Measurements from ENCODE around the gene JMJD1C.
A peak's percentile ranks its signal among the peaks of the same experiment; 100 is the strongest.

Gene JMJD1C

DNA sequence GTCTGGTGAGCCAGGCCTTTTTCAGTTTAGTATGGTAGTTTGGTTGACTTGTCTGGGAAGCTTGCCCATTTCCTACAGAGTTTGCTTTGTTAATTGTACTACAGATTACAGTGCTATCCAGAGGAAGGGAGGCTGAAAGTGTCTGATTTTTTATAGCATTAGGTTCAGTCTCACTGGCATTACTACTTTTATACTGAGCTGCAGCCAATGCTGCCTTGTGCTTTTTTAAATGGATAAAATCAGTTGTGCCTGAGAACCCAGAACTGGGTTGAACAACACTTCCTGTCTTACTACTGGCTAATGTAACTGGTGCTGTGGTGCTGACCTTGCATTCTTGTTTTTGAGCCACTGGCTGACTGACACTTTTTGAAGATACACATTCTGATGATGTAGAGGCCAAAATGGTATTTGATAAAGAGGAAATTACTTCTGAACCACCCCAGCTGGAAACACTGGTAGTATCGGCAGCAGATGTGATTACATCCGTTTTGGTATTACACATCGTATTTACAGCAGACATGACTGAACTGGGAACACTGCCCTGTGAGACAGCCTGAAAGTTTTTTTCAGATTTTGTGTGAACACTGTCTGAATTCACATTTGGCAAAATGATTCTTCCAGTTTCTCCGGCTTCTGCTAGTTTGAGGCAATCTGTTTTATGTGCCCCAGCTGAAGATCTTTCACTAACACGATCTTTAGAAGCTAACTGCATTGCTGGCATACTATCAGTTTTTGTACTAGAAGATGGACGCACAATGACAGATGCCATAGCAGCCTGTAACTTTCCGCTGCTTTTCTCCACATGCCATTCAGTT lies 258.6 kb downstream of the JMJD1C start:
- FAIRE-seq: no peak

DNA sequence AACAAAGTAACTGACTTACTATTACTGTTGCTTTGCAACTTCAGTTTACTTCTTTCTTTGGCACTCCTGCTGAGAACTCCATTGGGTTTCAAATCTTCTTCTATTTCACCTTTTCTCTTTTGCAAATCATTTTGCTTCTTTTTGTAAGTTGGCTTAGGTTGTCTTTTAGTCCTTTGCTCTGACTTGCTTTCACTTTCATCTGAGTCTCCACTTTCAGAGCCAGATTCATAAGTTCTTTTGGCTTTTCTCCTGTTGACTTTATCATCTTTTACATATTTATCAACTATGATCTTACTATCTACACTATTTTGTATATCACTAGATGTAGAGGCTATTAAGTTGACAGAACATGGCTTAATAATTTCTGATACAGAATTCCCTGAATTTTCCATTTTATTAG lies 259.2 kb downstream of the JMJD1C start:
- FAIRE-seq: no peak

DNA sequence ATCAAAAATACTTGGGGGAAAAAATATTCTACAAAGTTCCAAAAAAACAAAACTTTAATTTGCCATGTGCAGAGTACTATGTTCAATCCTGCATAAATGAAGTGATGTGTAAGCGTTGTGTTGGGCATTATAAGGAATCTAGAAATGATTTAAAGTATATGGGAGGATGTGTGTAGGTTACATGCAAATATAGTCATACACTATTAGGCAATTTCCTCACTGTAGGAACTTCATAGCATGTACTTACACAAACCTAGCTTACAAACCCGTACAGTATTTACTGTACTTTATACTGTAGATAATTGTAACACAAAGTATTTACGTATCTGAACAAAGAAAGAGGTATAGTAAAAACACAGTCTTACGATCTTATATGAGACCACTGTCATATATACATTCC lies 260.4 kb downstream of the JMJD1C start:
- FAIRE-seq: no peak

DNA sequence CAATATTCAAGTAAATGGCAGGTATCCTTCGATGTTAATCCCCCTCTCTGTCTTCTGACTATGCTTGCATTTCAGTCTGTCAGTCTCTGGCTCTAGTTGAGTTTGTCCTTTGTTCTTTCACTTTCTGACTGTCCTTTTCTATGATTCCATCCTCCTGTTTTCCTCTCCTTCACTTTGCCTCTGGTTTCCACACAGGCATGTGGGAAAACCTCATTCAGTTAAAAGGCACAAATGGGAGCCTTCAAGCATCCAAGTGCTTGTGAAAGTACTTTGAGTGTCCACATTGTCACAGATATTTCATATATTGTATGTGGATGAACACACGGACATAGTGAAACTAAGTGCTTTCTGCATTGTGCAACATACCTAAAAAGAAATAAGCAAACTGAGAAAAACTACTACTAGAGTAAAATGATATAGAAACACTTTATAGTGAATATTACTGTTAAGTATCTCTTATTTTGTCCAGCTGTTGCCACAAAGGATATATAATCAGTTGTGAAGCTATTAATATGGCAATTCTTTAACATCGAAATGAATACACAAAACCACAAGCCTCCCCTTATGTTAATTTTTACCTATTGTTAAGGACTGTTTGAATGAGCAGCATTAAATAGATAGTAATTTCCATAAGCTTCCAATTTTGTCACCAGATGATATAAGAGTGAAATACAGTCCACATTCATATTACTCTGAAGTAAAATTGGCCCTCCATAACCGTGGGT lies 260.9 kb downstream of the JMJD1C start:
- no peak for FAIRE-seq

DNA sequence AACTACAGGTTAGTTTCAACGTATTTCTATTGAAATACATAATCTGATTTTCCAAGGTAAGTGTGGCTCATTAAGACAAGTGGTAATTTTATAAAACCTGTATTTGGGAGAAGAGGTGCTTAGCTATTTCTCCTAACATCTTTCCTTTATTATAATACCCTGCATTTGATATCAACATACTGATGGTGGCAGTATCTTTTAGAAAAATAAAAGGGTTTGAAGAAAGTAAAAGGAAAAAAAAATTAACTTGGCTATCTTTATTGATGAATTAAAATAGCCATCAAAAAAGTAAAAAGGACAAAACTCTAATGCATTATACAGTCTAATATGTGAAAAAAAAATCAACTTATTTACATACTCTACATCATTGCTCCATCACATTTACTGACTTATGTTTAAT lies 264.7 kb downstream of the JMJD1C start:
- FAIRE-seq: no peak

DNA sequence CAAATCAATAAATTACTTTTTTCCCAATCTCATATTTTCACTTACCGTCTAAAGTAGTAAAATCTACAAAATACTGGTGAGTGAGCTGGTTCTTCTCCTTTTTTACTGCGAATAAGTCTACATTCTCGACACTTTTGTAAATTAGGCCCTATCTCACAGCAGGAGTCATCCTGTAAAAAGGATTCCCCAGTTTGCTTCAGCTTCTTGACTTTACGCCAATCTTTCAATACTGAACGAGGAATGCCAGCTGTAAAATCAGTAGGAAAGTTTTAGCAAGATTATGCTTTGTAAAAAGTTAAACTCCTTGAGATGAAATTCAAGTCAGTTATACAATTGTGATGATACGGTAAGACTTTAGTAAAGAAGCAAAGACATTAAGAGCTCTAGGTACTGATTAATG lies 265.3 kb downstream of the JMJD1C start:
- FAIRE-seq: no peak

DNA sequence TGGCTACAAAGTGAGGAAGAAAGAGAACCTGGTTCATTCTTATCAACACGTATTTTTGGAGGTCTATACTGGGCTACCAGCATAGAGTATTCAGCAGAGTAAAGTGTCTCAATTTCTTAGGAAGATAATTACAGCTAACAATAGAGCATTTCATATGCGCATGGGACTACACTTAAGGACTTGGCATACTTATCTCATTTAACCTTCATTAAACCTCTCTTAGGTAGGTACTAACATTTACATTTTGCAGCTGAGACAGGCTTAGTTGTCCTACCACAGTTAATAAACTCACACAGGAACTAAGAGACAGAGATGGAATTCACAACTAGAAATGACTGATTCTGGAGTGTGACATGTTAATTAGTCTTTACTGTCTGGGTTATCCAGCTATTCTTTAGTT lies 266.1 kb downstream of the JMJD1C start:
- FAIRE-seq: no peak

DNA sequence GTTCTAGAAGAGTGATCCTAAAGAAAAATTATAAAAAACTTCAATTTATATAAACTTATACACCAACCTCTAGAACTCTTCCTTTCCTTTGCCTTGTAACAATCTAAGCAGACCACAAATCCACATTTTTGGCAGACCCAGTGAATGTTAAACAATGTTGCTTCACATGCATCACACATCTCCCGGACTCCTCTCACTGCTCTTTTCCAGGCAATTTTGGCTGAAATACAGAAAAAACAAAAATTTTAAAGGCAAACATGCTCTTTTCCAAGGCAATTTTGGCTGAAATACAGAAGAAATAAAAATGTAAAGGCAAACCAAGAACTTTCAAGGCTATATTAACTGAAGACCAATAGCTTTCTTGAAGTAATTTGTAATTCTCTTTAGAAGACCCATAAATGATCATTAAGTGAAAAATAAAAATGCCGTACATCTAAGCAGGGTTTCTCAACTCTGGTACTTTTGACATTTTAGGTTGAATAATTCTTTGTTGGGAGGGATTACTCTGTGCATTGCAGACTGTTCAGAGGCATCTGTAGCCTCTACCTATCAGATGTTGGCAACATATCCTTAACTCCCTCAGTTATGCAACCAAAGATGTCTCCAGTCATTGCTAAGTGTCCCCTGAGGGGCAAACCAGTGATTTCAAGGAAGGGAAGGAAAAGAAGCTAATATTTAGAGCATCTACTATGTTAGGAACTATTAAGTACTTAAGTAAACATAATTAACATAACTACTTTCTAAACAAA lies 268.3 kb downstream of the JMJD1C start:
- no peak for FAIRE-seq

DNA sequence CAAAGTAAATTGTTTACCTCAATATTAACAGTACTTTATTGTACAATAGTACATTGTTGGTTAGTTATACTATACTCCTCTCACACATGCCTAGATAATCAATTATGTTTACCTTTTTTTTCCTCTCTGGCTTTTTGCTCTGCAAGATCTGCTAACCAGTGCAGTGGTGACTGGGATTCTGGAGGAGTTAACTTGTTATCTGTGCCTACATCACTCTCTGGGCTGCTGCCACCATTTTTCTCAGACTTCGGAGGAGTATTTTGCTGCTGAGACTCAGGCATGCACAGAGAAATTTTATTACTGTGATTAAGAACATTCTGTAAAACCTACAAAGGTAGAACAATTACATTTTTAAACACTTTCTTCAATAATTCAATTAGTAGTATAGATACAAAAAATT lies 273.0 kb downstream of the JMJD1C start:
- no peak for FAIRE-seq

DNA sequence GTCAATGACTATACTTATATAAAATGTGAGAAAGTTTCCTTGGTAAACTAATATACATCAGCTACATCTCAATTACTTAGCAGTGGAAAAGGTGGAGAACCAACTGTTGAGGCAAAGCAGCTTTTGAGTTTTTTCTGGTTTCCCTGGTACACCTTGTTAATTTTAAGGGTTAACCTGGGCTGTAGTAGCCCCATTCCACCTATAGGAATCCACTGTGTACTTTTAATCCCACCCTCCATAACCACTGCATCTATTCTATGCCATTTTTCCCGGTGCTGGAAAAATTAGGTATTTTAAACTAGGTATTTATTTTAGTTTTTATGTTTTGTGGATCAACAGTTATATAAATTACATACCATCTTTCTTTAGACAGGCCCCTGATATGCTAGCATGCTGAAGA lies 290.2 kb downstream of the JMJD1C start:
- no peak for FAIRE-seq

DNA sequence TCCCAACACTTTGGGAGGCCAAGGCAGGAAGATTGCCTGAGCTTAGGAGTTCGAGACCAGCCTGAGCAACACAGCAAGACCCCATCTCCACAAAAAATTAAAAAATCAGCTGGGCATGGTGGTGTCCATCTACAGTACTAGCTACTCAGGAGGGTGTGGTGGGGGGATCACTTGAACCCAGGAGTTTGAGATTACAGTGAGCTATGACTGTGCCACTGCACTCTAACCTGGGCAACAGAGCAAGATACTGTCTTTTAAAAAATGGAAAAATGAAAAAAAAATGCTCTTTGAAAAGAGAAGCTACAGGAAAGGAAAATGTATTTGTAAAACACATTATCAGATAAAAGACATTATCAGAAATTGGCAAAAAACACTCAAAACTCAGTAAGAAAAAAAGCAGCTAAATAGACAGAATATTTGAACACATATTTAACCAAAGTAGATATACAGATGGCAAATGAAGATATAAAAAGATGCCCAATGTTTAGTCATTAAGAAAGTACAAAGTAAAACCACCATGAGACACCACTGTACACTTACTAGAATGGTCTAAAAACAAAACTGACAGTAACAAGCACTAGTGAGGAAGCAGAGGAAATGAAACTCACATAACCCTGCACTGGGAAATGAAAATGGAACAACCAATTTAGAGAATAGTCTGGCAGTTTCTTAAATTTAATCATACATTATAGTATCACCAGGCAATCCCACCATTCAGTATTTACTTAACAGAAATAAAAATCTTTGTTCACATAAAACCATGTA lies 292.1 kb downstream of the JMJD1C start:
- no peak for FAIRE-seq

DNA sequence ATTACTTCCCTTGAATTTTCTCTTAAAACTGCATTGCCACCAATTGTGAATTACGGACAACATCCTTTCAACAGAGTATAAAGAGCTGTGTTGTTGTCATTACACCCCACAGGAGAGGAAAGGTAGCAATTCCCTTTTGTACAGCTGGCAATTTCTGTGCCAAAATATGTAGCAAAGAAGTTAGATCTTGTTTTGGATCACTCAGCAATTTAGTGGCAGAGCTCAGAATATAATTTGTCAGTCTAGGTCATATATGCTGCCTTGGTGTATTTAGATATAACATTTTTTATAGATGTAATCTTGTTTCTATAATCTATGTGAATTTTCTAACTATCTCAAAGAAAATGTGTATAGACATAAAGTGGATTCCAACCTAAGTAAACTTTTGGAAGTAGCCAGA lies 293.9 kb downstream of the JMJD1C start:
- no peak for FAIRE-seq

DNA sequence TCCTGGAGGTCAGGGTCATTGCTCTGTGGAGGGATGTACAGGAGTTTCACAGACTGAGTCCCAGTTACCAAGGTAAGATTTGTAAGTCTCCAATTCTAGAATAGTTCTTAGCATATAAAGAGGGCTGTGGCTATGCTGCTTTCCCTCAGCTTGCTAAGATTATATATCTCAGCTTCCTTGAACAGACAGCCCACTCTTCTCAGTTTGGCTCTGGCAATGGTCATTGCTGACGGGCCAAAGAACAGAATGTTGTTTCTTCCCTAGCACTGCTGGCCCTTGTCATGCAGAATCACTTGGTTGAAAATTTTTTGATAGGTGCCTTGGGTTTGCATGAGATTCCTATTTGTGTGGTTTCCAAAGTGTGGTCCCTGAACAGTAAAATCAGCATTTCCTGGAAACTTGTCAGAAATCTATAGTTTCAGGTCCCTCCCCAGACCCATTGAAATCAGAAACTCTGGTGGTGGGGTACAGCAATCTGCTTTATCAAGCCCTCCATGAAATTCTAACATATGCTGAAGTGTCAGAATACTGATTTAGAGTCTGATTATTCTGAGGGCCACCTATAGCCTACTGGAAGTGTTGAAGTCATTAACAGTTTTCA lies 294.4 kb downstream of the JMJD1C start:
- FAIRE-seq: no peak

DNA sequence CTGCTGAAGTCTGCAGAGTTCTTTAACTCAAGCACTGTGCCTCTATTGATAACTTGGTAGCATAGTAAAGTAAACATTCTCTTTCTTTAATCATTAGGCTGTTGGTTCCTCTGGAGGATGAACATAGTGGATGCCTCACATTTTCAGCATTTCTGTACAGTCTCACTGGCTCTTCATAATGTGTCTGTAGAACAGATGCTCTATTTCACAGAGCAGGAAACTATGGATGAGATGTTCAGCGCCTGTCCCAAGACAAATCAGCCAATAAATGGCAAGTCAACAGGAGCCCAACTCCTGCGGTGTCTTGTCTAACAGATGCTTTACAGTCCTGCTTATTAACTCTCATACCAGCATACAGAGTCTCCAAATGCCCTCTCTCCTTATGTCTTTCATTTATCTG lies 296.2 kb downstream of the JMJD1C start:
- FAIRE-seq: no peak

DNA sequence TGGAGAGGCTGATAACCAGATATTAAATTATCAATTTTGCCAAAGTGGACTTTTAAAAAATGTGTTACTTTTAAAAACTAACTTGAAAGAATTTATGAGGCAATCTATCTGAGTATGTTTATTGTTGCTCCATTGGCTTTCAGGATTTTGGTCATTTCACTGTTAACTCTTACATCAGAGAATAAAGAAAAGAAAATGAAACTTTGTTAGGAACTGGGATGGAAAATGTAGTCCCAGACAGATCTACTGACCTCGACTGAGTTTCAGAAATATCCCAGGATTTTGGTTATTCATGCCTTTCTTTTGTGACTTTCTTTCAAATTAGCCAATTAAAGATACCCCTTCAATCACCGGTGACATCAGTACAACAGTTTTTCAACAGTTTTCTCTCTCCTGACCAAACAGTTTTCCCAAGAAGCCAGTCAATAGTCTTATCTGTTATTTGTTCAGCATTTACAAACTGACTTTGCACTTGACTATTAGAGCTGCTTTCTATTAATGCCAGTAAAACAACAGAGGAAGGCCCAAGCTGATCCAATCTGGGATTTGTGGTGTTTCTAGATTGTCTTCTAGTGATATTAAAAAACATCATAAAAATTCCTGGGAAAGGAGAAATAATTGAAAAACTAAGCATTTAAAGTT lies 296.8 kb downstream of the JMJD1C start:
- FAIRE-seq: no peak

DNA sequence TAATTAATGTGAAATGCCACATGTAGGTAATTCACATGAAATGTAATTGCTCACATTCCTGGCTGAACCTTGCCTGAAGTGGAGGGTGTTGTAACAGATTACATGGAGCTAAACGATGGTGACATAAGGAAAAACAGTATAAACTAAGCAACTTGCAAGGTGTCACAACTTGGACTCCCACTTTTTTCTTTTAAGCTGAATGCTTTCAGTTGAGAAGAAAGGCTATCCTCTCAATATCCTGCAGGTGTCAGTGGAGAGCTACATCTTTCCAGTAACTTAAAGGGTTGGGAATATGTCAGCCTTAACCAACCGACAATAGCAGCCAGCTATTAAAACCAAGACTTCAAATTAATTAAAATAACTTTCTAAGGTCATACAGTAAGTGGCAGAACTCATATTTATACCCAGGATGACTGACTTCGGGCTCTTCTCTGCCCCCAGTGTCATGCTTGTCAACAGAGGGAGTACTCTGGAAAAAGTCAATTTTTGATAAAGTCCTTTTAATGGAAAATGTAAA lies 299.0 kb downstream of the JMJD1C start:
- peak; percentile 46 for FAIRE-seq

DNA sequence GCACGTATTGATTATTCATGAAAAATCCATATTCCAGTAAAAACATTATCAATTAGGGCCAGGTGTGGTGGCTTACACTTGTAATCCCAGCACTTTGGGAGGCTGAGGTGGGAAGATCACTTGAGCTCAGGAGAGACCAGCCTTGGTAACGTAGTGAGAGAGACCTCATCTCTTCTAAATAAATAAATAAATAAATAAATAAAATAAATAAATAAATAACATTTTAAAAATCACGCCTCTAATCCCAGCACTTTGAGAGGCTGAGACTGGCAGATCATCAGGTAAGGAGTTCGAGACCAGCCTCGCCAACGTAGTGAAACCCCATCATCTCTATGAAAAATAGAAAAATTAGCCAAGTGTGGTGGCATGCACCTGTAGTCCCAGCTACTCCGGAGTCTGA lies 300.5 kb downstream of the JMJD1C start:
- FAIRE-seq: no peak

DNA sequence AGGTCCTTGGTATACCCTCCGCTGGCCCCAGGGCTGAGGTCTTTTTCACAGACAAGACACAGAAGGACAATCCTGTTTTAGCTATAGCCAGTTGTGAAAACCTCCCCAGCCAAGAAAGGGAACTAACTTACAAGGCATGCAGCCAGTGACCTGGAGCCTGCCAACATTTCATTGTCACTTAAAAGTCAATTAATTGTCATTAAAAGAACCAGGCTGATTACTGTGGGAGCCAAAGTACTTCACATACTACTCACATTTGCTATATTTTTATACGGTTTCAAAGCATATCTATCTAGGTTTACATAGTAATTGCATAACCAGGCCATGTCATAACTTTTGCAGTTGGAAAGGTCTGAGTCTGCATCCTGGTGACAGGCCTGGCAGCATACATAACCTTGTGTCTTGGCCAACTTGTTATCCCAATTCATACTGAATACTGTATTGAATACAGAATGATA lies 301.6 kb downstream of the JMJD1C start:
- FAIRE-seq: no peak

DNA sequence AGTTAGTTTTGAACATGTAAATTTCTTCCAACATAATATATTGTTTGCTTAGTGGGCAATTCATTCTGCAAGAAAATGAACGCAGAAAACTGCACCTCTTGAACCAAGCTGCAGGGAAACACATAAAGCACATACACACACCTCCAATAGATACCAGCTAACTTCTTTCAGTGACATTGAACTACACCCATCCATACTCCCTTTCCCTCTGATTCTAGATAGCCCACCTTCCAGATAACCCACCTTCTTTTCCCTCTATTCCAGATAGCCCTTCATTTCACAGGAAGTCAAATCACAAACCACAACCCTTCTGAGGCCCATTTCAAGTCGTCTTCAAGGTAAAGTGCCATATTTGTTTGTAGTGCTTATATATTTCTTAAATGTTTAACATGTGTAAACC lies 304.2 kb downstream of the JMJD1C start:
- no peak for FAIRE-seq

DNA sequence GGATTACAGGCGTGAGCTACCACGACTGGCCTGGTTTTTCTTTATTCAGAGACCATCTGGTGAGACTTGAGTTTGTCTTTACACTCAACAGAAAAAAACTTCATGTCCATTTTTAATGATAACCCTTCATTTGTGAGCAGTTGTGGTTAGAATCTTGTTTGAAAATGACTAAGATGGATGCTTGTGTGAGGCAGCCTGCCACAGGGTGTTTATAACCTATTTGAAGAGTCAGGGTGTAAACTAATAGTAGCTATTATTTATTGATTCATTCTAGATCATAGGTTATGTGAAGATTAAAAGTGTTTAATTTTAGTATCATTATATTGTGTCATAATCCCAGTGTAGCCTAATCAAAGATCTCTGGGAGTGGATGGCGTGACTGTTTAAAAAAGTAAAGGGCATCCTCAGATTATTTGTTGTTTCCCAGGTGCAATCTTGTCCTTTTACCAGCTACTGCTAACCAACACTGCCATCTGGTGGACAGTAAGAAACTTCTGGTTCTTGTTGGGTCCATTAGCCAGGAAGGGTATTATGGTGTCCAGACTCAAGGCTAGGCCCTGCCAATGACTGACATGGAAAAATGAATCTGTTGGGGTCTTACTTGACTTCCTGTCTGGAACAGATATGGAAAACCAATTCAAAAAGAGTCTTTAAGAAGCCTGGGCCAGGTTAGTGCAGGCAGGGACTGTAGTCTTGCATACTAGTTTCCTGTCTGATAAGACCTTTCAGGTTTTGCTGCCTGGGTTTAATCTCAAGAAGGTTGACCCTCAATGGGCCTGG lies 307.7 kb downstream of the JMJD1C start:
- peak; percentile 13 for FAIRE-seq

DNA sequence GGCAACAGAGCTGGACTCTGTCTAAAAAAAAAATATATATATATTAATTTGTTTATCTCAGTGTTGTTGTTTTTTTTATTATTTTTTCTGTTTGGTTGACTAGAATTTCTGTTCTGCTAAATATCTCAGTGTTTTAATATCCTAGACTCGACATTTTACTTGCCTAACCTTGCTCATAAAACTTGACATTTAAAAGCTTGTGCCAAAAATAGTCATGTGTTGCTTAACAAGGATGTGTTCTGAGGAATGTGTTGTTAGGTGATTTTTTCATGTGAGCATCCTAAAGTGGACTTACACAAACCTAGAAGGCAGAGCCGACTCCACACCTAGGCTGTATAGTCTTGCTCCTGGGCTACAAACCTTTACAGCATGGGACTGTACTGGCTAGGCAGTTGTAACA lies 309.5 kb downstream of the JMJD1C start:
- no peak for FAIRE-seq

Measured in TTC549 (cell line).